ENCODE measurements around the gene PKNOX2.

The PKNOX2 gene

DNA sequence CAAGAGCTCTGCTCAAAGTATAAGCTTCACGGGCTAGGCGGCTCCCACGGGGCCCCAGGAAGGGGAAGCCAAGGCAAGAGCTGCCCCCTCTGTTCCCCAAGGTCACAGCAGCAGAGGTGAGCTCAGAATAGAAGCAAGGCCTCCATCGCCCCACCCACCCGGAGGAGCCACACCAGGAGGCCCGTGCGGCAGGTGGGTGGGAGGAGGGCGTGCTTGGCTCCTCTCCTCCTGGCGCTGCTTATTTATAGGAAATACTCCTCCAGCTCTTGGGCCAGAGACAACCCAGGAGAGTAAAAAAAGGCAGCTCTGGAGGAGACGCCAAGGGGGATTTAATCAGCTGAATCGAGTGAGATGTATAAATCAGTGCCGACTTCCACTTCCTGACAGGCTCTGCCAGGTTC, 243.8 kb downstream of the PKNOX2 start:
- no peaks in the 10 kb centered on the region for H4K20me1 ChIP-seq (ENCODE audit: insufficient read depth, low read length)
- no peak overlapping the region for H2AFZ ChIP-seq (ENCODE audit: low read depth, low read length)
- H3K4me1 ChIP-seq (ENCODE audit: insufficient read depth, low read length): no peaks in the 10 kb centered on the region
- no peaks in the 10 kb centered on the region for H3K79me2 ChIP-seq (ENCODE audit: insufficient read depth, low read length)
- DNase-seq: no peak
- no peak for TF ChIP-seq EZH2 (IDR thresholded peaks at IDR 0.05; ENCODE audit: borderline replicate concordance, low read depth, low read length, severe bottlenecking)
- TF ChIP-seq, protein P1, sequence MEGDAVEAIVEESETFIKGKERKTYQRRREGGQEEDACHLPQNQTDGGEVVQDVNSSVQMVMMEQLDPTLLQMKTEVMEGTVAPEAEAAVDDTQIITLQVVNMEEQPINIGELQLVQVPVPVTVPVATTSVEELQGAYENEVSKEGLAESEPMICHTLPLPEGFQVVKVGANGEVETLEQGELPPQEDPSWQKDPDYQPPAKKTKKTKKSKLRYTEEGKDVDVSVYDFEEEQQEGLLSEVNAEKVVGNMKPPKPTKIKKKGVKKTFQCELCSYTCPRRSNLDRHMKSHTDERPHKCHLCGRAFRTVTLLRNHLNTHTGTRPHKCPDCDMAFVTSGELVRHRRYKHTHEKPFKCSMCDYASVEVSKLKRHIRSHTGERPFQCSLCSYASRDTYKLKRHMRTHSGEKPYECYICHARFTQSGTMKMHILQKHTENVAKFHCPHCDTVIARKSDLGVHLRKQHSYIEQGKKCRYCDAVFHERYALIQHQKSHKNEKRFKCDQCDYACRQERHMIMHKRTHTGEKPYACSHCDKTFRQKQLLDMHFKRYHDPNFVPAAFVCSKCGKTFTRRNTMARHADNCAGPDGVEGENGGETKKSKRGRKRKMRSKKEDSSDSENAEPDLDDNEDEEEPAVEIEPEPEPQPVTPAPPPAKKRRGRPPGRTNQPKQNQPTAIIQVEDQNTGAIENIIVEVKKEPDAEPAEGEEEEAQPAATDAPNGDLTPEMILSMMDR (IDR thresholded peaks at IDR 0.05; ENCODE audit: borderline replicate concordance, extremely low read depth, low read length, poor library complexity, severe bottlenecking): no peak
- no peak overlapping the region for H3K4me3 ChIP-seq (ENCODE audit: low read depth in 1 of 2, low read length in 2 of 2)
- no peaks in the 10 kb centered on the region for H3K36me3 ChIP-seq (ENCODE audit: insufficient read depth, low read length)
- H3K27ac ChIP-seq (ENCODE audit: low read length): no peak overlapping the region
- H3K9me3 ChIP-seq (ENCODE audit: insufficient read depth, low read length, severe bottlenecking): no peaks in the 10 kb centered on the region
- ATAC-seq (ENCODE audit: insufficient read depth, low read depth): no peak
- no peak overlapping the region for H3K4me2 ChIP-seq (ENCODE audit: insufficient read depth, low read length)
- H3K27me3 ChIP-seq (ENCODE audit: insufficient read depth, low read length, poor library complexity): peaks cover 15% of the 10 kb centered on the region
- no peak overlapping the region for H3K9ac ChIP-seq (ENCODE audit: low read depth, low read length)

GRCh38 chr11:125410091-125410490, 245.5 kb downstream of the PKNOX2 start:
- no peak for ATAC-seq (ENCODE audit: insufficient read depth, low read depth)
- Histone ChIP-seq H3K9ac (ENCODE audit: low read depth, low read length) (no peak overlapping the region), H3K79me2 (ENCODE audit: insufficient read depth, low read length) (no peaks in the 10 kb centered on the region), H2AFZ (ENCODE audit: low read depth, low read length) (no peak overlapping the region), H3K4me2 (ENCODE audit: insufficient read depth, low read length) (no peak overlapping the region), H3K4me3 (ENCODE audit: low read depth in 1 of 2, low read length in 2 of 2) (no peak overlapping the region), H3K9me3 (ENCODE audit: insufficient read depth, low read length, severe bottlenecking) (no peaks in the 10 kb centered on the region), H3K27ac (ENCODE audit: low read length) (no peak overlapping the region), H3K36me3 (ENCODE audit: insufficient read depth, low read length) (no peaks in the 10 kb centered on the region), H3K4me1 (ENCODE audit: insufficient read depth, low read length) (no peaks in the 10 kb centered on the region), H3K27me3 (ENCODE audit: insufficient read depth, low read length, poor library complexity) (peaks cover 4% of the 10 kb centered on the region), H4K20me1 (ENCODE audit: insufficient read depth, low read length) (no peaks in the 10 kb centered on the region)
- no peak for TF ChIP-seq EZH2 (IDR thresholded peaks at IDR 0.05; ENCODE audit: borderline replicate concordance, low read depth, low read length, severe bottlenecking)
- no peak for DNase-seq

GRCh38 chr11:125412177-125412496, 247.6 kb downstream of the PKNOX2 start:
- DNase-seq (no peak), ATAC-seq (ENCODE audit: insufficient read depth, low read depth) (no peak)
- H3K9ac ChIP-seq (ENCODE audit: low read depth, low read length): no peak overlapping the region
- H4K20me1 ChIP-seq (ENCODE audit: insufficient read depth, low read length): no peaks in the 10 kb centered on the region
- H3K9me3 ChIP-seq (ENCODE audit: insufficient read depth, low read length, severe bottlenecking): no peaks in the 10 kb centered on the region
- H2AFZ ChIP-seq (ENCODE audit: low read depth, low read length): no peak overlapping the region
- no peak for TF ChIP-seq EZH2 (IDR thresholded peaks at IDR 0.05; ENCODE audit: borderline replicate concordance, low read depth, low read length, severe bottlenecking)
- TF ChIP-seq, protein P1 (IDR thresholded peaks at IDR 0.05; ENCODE audit: borderline replicate concordance, extremely low read depth, low read length, poor library complexity, severe bottlenecking): no peak
- H3K36me3 ChIP-seq (ENCODE audit: insufficient read depth, low read length): no peaks in the 10 kb centered on the region
- no peaks in the 10 kb centered on the region for H3K79me2 ChIP-seq (ENCODE audit: insufficient read depth, low read length)
- no peaks in the 10 kb centered on the region for H3K4me1 ChIP-seq (ENCODE audit: insufficient read depth, low read length)
- H3K4me3 ChIP-seq (ENCODE audit: low read depth in 1 of 2, low read length in 2 of 2): no peak overlapping the region
- H3K27ac ChIP-seq (ENCODE audit: low read length): no peak overlapping the region
- H3K27me3 ChIP-seq (ENCODE audit: insufficient read depth, low read length, poor library complexity): peaks cover 4% of the 10 kb centered on the region
- H3K4me2 ChIP-seq (ENCODE audit: insufficient read depth, low read length): no peak overlapping the region

DNA sequence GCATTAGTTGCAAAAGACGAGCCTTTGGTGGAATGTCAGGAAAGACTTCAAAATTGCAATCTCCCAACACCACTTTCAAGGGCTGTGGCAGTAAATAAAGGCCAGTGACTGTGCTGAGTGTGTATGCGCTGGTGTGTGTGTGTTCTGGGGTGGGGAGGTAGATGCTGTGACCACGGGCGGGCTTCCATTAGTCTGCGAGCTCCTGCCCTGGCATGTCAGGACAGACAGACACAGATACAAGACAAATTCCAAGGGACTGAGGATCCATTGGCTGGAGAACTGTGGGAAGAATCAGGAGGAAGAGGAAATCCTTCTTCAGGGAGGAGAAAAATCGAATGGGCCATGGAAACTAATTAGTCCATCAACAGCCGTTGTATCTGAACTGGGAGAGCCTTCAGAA, 248.0 kb downstream of the PKNOX2 start:
- ATAC-seq (ENCODE audit: insufficient read depth, low read depth): no peak
- no peak for DNase-seq
- Histone ChIP-seq H3K9ac (ENCODE audit: low read depth, low read length) (no peak overlapping the region), H3K79me2 (ENCODE audit: insufficient read depth, low read length) (no peaks in the 10 kb centered on the region), H3K27ac (ENCODE audit: low read length) (no peak overlapping the region), H3K27me3 (ENCODE audit: insufficient read depth, low read length, poor library complexity) (peaks cover 4% of the 10 kb centered on the region), H3K4me3 (ENCODE audit: low read depth in 1 of 2, low read length in 2 of 2) (no peak overlapping the region), H3K9me3 (ENCODE audit: insufficient read depth, low read length, severe bottlenecking) (no peaks in the 10 kb centered on the region), H4K20me1 (ENCODE audit: insufficient read depth, low read length) (0 out of 2 replicates have a peak, but pooled peaks cover 2% of the 10 kb centered on the region), H3K36me3 (ENCODE audit: insufficient read depth, low read length) (no peaks in the 10 kb centered on the region), H3K4me2 (ENCODE audit: insufficient read depth, low read length) (no peak overlapping the region), H3K4me1 (ENCODE audit: insufficient read depth, low read length) (no peaks in the 10 kb centered on the region), H2AFZ (ENCODE audit: low read depth, low read length) (no peak overlapping the region)
- TF ChIP-seq, protein P1 (IDR thresholded peaks at IDR 0.05; ENCODE audit: borderline replicate concordance, extremely low read depth, low read length, poor library complexity, severe bottlenecking): no peak
- TF ChIP-seq EZH2 (IDR thresholded peaks at IDR 0.05; ENCODE audit: borderline replicate concordance, low read depth, low read length, severe bottlenecking): no peak
